GM21423 (cell line): ENCODE results near the gene MARCHF10.

ENCODE experiments used
- ATAC-seq: cut with Tn5 transposase; IDR thresholded peaks from one replicate; pipeline ENCODE4 v1.9.1; 2021; ENCODE audit warnings: mild to moderate bottlenecking, moderate library complexity; ENCODE audit not compliant: unreplicated experiment

MARCHF10 gene

GRCh38 chr17:62822080-62822904 is 14.2 kb upstream of the MARCHF10 start:
- no peak for ATAC-seq

GRCh38 chr17:62821189-62822079 is 13.3 kb upstream of the MARCHF10 start:
- ATAC-seq, result no peak

GRCh38 chr17:62819511-62820221 is 11.6 kb upstream of the MARCHF10 start:
- ATAC-seq, result no peak

- ATAC-seq, result no peak
These were observed 10.4 kb upstream of the MARCHF10 start for GRCh38 chr17:62818526-62818925.

GRCh38 chr17:62816282-62816839 is 8.2 kb upstream of the MARCHF10 start:
- ATAC-seq, result no peak

GRCh38 chr17:62809656-62810055 is 1.5 kb upstream of the MARCHF10 start:
- no peak for ATAC-seq

GRCh38 chr17:62808576-62808970 is 459 bp upstream of the MARCHF10 start:
- no peak for ATAC-seq

GRCh38 chr17:62805234-62805633 is 2.9 kb downstream of the MARCHF10 start:
- ATAC-seq, result no peak

GRCh38 chr17:62804822-62805221 is 3.3 kb downstream of the MARCHF10 start:
- ATAC-seq, result no peak

GRCh38 chr17:62804025-62804424 is 4.1 kb downstream of the MARCHF10 start:
- no peak for ATAC-seq

GRCh38 chr17:62802561-62803205 is 5.4 kb downstream of the MARCHF10 start:
- no peak for ATAC-seq

GRCh38 chr17:62801553-62802114 is 6.5 kb downstream of the MARCHF10 start:
- ATAC-seq, result no peak

- ATAC-seq, result no peak
These were observed 7.5 kb downstream of the MARCHF10 start for GRCh38 chr17:62800585-62800984.

GRCh38 chr17:62797959-62798358 is 10.2 kb downstream of the MARCHF10 start:
- ATAC-seq, result no peak

- ATAC-seq, result no peak
These were observed 11.8 kb downstream of the MARCHF10 start for GRCh38 chr17:62796291-62796690.

GRCh38 chr17:62794666-62794971 is 13.5 kb downstream of the MARCHF10 start:
- no peak for ATAC-seq

- ATAC-seq, result no peak
These were observed 14.0 kb downstream of the MARCHF10 start for GRCh38 chr17:62793919-62794665.

GRCh38 chr17:62792447-62792800 is 15.7 kb downstream of the MARCHF10 start:
- ATAC-seq, result no peak

GRCh38 chr17:62791767-62792446 is 16.2 kb downstream of the MARCHF10 start:
- ATAC-seq, result no peak
